H1 (cell line): ENCODE results near the gene LRRC46. TPM values are rescaled to one million over a fixed set of nuclear protein-coding genes. Genes with fewer than 3 reads are reported as not detected.

ENCODE experiments used
- CTCF ChIA-PET: fragments of 300-600 bp; sonication (Branson Sonifier 250); formaldehyde crosslinking; loops from one replicate; lab custom pipeline; 2021; ENCODE audit not compliant: partially characterized antibody; lab: Charles Lee
- POLR2A ChIA-PET: fragments of 300-600 bp; sonication (Branson Sonifier 250); formaldehyde crosslinking; loops from one replicate; lab custom pipeline; 2021; ENCODE audit warnings: inconsistent platforms; ENCODE audit not compliant: partially characterized antibody; lab: Charles Lee
- DNase-seq, 2 experiments: peaks; one replicate each; pipeline versions ENCODE4 v3.0.0 to v3.0.0-alpha.2; 2010 to 2022; ENCODE audit warnings: low spot score in 2 of 2, low read depth in 1 of 2, mixed read lengths in 1 of 2
- FAIRE-seq: peaks from 2 replicates; lab custom pipeline; 2011; peaks lifted over from hg19 to GRCh38; lab: Jason Lieb, UNC
- H2AFZ ChIP-seq: 2 replicates; pipeline ENCODE4 v1.8.1; 2012; ENCODE audit warnings: low read length, inconsistent platforms
- H2AK5ac ChIP-seq: 2 replicates; pipeline ENCODE4 v1.6.1; 2013; ENCODE audit warnings: low read depth, low read length
- H2BK120ac ChIP-seq: replicated peaks from 2 replicates; pipeline ENCODE3; 2013; ENCODE audit warnings: low read depth, low read length, inconsistent platforms
- H2BK12ac ChIP-seq: 2 replicates; pipeline ENCODE4 v1.6.1; 2013; ENCODE audit warnings: low read depth, low read length
- H2BK15ac ChIP-seq: 2 replicates; pipeline ENCODE4 v1.6.1; 2013; ENCODE audit warnings: low read length
- H2BK20ac ChIP-seq: 2 replicates; pipeline ENCODE4 v1.6.1; 2013; ENCODE audit warnings: low read length
- H2BK5ac ChIP-seq: 2 replicates; pipeline ENCODE4 v1.6.1; 2013; ENCODE audit warnings: low read depth, low read length
- H3K14ac ChIP-seq: 2 replicates; pipeline ENCODE4 v1.6.1; 2013; ENCODE audit warnings: inconsistent platforms; ENCODE audit not compliant: insufficient read length
- H3K18ac ChIP-seq: 2 replicates; pipeline ENCODE4 v1.6.1; 2013; ENCODE audit warnings: low read length; ENCODE audit errors: extremely low read depth
- H3K23ac ChIP-seq: 2 replicates; pipeline ENCODE4 v1.6.1; 2013; ENCODE audit warnings: inconsistent platforms; ENCODE audit not compliant: insufficient read length
- H3K23me2 ChIP-seq: 2 replicates; pipeline ENCODE4 v1.6.1; 2013; ENCODE audit warnings: low read depth, low read length
- H3K27ac ChIP-seq: 2 replicates; pipeline ENCODE4 v1.6.1; 2011; ENCODE audit warnings: low read depth, low read length, inconsistent platforms
- H3K27me3 ChIP-seq, 4 experiments: replicated peaks in 1 of 4; 1 replicate in 1 of 4; 2 replicates in 3 of 4; pipeline versions ENCODE4 v1.6.1 to v1.8.1; 2011 to 2013; ENCODE audit warnings: low read length in 3 of 4, mild to moderate bottlenecking in 3 of 4, inconsistent platforms in 2 of 4, mixed read lengths in 2 of 4, moderate library complexity in 1 of 4; ENCODE audit not compliant: control insufficient read depth in 3 of 4, insufficient read depth in 3 of 4; ENCODE audit errors: extremely low read depth in 1 of 4
- H3K36me3 ChIP-seq, 4 experiments: 2 replicates each; pipeline versions ENCODE4 v1.6.1 to v1.8.1; 2011 to 2013; ENCODE audit warnings: mild to moderate bottlenecking in 4 of 4, low read length in 3 of 4, moderate library complexity in 2 of 4, control low read depth in 1 of 4, inconsistent platforms in 1 of 4; ENCODE audit not compliant: insufficient read depth in 4 of 4, control insufficient read depth in 2 of 4
- H3K4ac ChIP-seq: replicated peaks from 2 replicates; pipeline ENCODE3; 2013; ENCODE audit warnings: low read length, low read depth, mixed read lengths, inconsistent platforms; ENCODE audit not compliant: insufficient read length
- H3K4me1 ChIP-seq, 4 experiments: replicated peaks in 1 of 4; 1 replicate in 1 of 4; 2 replicates in 3 of 4; pipeline versions ENCODE4 v1.6.1 to v1.8.1; 2011 to 2013; ENCODE audit warnings: low read length in 3 of 4, inconsistent platforms in 2 of 4, mixed read lengths in 1 of 4; ENCODE audit not compliant: insufficient read depth in 4 of 4, control insufficient read depth in 3 of 4
- H3K4me2 ChIP-seq, 2 experiments: 2 replicates each; pipeline versions ENCODE4 v1.6.1 to v1.8.1; 2011 to 2013; ENCODE audit warnings: low read depth in 2 of 2, low read length in 2 of 2, control low read depth in 1 of 2, inconsistent platforms in 1 of 2, mild to moderate bottlenecking in 1 of 2; ENCODE audit not compliant: insufficient read depth in 1 of 2
- H3K4me3 ChIP-seq, 4 experiments: fragments of 200-600, 300-600 bp in 1 of 4; sonication (generic), shearing (Covaris generic), sonication (Bioruptor Twin) in 1 of 4; 2 replicates each; pipeline versions ENCODE4 v1.5.1 to v1.8.1; 2011 to 2016; ENCODE audit warnings: low read length in 4 of 4, low read depth in 3 of 4, control low read depth in 2 of 4, inconsistent platforms in 2 of 4, mild to moderate bottlenecking in 2 of 4, mixed read lengths in 1 of 4, moderate library complexity in 1 of 4; ENCODE audit not compliant: insufficient read depth in 2 of 4; ENCODE audit errors: extremely low read depth in 1 of 4
- H3K56ac ChIP-seq: replicated peaks from 2 replicates; pipeline ENCODE3; 2013; ENCODE audit warnings: low read depth, mild to moderate bottlenecking, mixed read lengths, low read length, inconsistent platforms; ENCODE audit not compliant: insufficient read length
- H3K79me1 ChIP-seq: 2 replicates; pipeline ENCODE4 v1.6.1; 2013; ENCODE audit warnings: low read depth, low read length, control low read depth
- H3K79me2 ChIP-seq, 2 experiments: 2 replicates each; pipeline versions ENCODE4 v1.6.1 to v1.8.1; 2012 to 2013; ENCODE audit warnings: low read length in 2 of 2, mild to moderate bottlenecking in 2 of 2, inconsistent platforms in 1 of 2; ENCODE audit not compliant: insufficient read depth in 2 of 2, control insufficient read depth in 1 of 2
- H3K9ac ChIP-seq, 4 experiments: replicated peaks in 1 of 4; 1 replicate in 1 of 4; 2 replicates in 3 of 4; pipeline versions ENCODE4 v1.6.1 to v1.8.1; 2011 to 2013; ENCODE audit warnings: low read depth in 3 of 4, low read length in 3 of 4, control low read depth in 2 of 4, mild to moderate bottlenecking in 2 of 4, moderate library complexity in 2 of 4, inconsistent platforms in 1 of 4; ENCODE audit errors: extremely low read depth in 1 of 4
- H3K9me3 ChIP-seq, 2 experiments: 2 replicates each; pipeline versions ENCODE4 v1.6.1 to v1.8.1; 2012 to 2013; ENCODE audit warnings: mild to moderate bottlenecking in 2 of 2, moderate library complexity in 2 of 2, control low read depth in 1 of 2, inconsistent platforms in 1 of 2, low read depth in 1 of 2, low read length in 1 of 2, mixed read lengths in 1 of 2; ENCODE audit not compliant: insufficient read depth in 2 of 2
- H4K20me1 ChIP-seq, 2 experiments: replicated peaks in 1 of 2; 2 replicates each; pipeline versions ENCODE3 to v1.8.1; 2011 to 2013; ENCODE audit warnings: inconsistent platforms in 2 of 2, low read length in 2 of 2, mild to moderate bottlenecking in 1 of 2; ENCODE audit not compliant: insufficient read depth in 2 of 2, control insufficient read depth in 1 of 2
- H4K5ac ChIP-seq: 2 replicates; pipeline ENCODE4 v1.6.1; 2013; ENCODE audit warnings: low read length, low read depth, mixed read lengths, inconsistent platforms; ENCODE audit not compliant: insufficient read length
- H4K8ac ChIP-seq: 2 replicates; pipeline ENCODE4 v1.8.0; 2013; ENCODE audit warnings: mild to moderate bottlenecking, moderate library complexity, low read length, inconsistent platforms; ENCODE audit not compliant: insufficient read depth; ENCODE audit errors: extremely low read depth
- H4K91ac ChIP-seq: replicated peaks from 2 replicates; pipeline ENCODE3; 2013; ENCODE audit warnings: low read length, mixed read lengths, inconsistent platforms; ENCODE audit not compliant: insufficient read length
- EZH2 ChIP-seq: fragments of 200-600 bp; sonication (generic); IDR thresholded peaks from 2 replicates; pipeline ENCODE4 v1.7.1; 2012; ENCODE audit warnings: low read depth, mild to moderate bottlenecking, moderate library complexity, low read length, inconsistent platforms; ENCODE audit not compliant: severe bottlenecking
- KDM5A ChIP-seq: fragments of 200-600 bp; IDR thresholded peaks from 2 replicates; pipeline ENCODE4 v1.7.1; 2012; ENCODE audit warnings: mild to moderate bottlenecking, low read length, inconsistent platforms, mixed read lengths
- SAP30 ChIP-seq: fragments of 300-600 bp; sonication (generic); IDR thresholded peaks from 2 replicates; pipeline ENCODE4 v1.7.1; 2012; ENCODE audit warnings: low read length, moderate library complexity, mild to moderate bottlenecking, inconsistent platforms; ENCODE audit not compliant: insufficient read depth, insufficient replicate concordance
- WGBS, 2 experiments: shearing (Covaris generic) in 1 of 2; methylation state at CpG; one replicate each; pipeline versions ENCODE4 v1.1.6 to v1.1.7; 2013 to 2015; ENCODE audit warnings: low lambda C conversion rate in 2 of 2, mixed read lengths in 2 of 2, inconsistent platforms in 1 of 2, low coverage in 1 of 2, missing lambda C conversion rate in 1 of 2; ENCODE audit not compliant: insufficient replicate concordance in 2 of 2, insufficient coverage in 1 of 2, insufficient read length in 1 of 2; ENCODE audit errors: extremely low coverage in 1 of 2, missing lambda C conversion rate in 1 of 2; 5-methylcytosine and 5-hydroxymethylcytosine counted together
- polyA plus RNA-seq, 7 experiments: library from polyadenylated mRNA; depleted of rRNA in 3 of 7; stranded (reverse) in 5 of 7; unstranded in 2 of 7; fragments of >200 nt in 5 of 7; fragments of 200-250 nt in 2 of 7; gene quantifications; 1 replicate in 5 of 7; 2 replicates in 1 of 7; 4 replicates in 1 of 7; pipeline versions ENCODE4 v1.2.1 to v1.2.3, GENCODE V29; 2011 to 2013; ENCODE audit warnings: missing spikeins in 2 of 7, mixed read lengths in 2 of 7
- total RNA-seq: library from RNA; stranded (reverse); fragmentation: NEBNext Ultra II Directional; extraction: Animal tissue kit (Norgen Biotek cat#: 25700); gene quantifications from 2 replicates; pipeline ENCODE4 v1.2.1, GENCODE V29; 2021
- TF ChIP-seq, protein P1 (sequence below): IDR thresholded peaks from 2 replicates; pipeline ENCODE4 v1.6.1; 2012; ENCODE audit warnings: inconsistent platforms
- TF ChIP-seq, protein P2 (sequence below): IDR thresholded peaks from 2 replicates; pipeline ENCODE4 v1.6.1; 2011; ENCODE audit warnings: low read depth, mild to moderate bottlenecking, low read length; ENCODE audit not compliant: insufficient read depth

LRRC46 gene
- total and polyA plus RNA-seq, 2 of the 8 experiments (the other 6 are each of a cell fraction or from before 2014, with no cell fraction given) = 0.18 TPM; not detected in 1

DNA sequence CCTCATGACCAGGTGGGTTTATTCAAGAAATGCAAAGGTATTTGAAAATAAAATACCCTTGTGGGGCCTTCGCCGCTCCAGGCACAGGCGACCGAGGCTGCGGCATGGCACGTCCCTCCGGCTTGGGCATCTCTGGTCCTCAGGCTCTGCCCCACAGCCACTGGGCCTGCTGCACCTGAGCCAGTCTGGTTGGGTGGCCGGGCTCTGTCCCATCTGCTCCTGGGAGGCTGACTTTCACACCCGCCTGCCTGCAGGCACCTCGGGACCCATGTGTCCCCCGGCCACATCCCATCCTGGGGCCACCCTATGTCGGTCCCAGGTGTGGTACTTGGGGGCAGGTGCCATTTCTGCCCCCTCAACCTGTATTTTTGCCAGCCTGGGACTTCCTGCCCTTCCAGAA is 30.8 kb upstream of the LRRC46 start:
- no peak for DNase-seq
- no peak overlapping the region for H2BK20ac ChIP-seq
- no peak overlapping the region for H3K14ac ChIP-seq
- TF ChIP-seq KDM5A (no peak), EZH2 (no peak), SAP30 (no peak)
- TF ChIP-seq, protein P1, sequence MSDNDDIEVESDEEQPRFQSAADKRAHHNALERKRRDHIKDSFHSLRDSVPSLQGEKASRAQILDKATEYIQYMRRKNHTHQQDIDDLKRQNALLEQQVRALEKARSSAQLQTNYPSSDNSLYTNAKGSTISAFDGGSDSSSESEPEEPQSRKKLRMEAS = no peak
- TF ChIP-seq, protein P2, sequence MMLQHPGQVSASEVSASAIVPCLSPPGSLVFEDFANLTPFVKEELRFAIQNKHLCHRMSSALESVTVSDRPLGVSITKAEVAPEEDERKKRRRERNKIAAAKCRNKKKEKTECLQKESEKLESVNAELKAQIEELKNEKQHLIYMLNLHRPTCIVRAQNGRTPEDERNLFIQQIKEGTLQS = no peak
- H2AFZ ChIP-seq = no peak overlapping the region
- H3K23me2 ChIP-seq = no peaks in the 10 kb centered on the region
- no peak overlapping the region for H4K8ac ChIP-seq
- no peak overlapping the region for H3K56ac ChIP-seq
- no peak overlapping the region for H4K91ac ChIP-seq
- H3K4me1 ChIP-seq = no peaks in the 10 kb centered on the region
- no peak overlapping the region for H2AK5ac ChIP-seq
- no peak overlapping the region for H2BK12ac ChIP-seq
- H3K4me2 ChIP-seq = no peak overlapping the region
- H3K27ac ChIP-seq = no peak overlapping the region
- H2BK5ac ChIP-seq = no peak overlapping the region
- CTCF ChIA-PET = interaction anchor here (1.0 to 5.6 kb wide), 8 partner anchors 10 to 89 kb away, joined by 3 to 57 read pairs (median 4); partner anchors contain the start of genes OSBPL7 and SCRN2
- no peaks in the 10 kb centered on the region for H3K79me1 ChIP-seq
- H3K9me3 ChIP-seq = no peaks in the 10 kb centered on the region
- WGBS, 2 experiments = 85% methylated on average over 11 of the region's 12 CpGs; no CpG with 5 or more reads in 1 of the 2 experiments
- no peak overlapping the region for H4K5ac ChIP-seq
- no peak for FAIRE-seq
- no peak overlapping the region for H3K9ac ChIP-seq
- H3K36me3 ChIP-seq = no peaks in the 10 kb centered on the region
- H3K4me3 ChIP-seq = no peak overlapping the region
- peaks cover 0 to 2% of the 10 kb centered on the region in 2 experiments for H4K20me1 ChIP-seq
- no peak overlapping the region for H3K23ac ChIP-seq
- H2BK120ac ChIP-seq = no peak overlapping the region
- POLR2A ChIA-PET = no interaction called here
- no peaks in the 10 kb centered on the region for H3K79me2 ChIP-seq
- no peak overlapping the region for H2BK15ac ChIP-seq
- H3K18ac ChIP-seq = no peak overlapping the region; the same call in 1 of the 2 replicates
- no peak overlapping the region for H3K4ac ChIP-seq
- no peaks in the 10 kb centered on the region for H3K27me3 ChIP-seq
